A549 (cell line): ENCODE results near the gene PRKD3.

Experiments used
- CTCF ChIP-seq: fragments of >200 bp; sonication (Bioruptor Twin); formaldehyde crosslinking; IDR thresholded peaks from 3 replicates; pipeline ENCODE4 v1.5.1; 2016
- EHMT2 ChIP-seq: fragments of 200-600 bp; sonication (generic); IDR thresholded peaks from 2 replicates; pipeline ENCODE4 v1.6.1; 2016; ENCODE audit warnings: antibody characterized with exemption, low read depth, mild to moderate bottlenecking, moderate library complexity
- POLR2A ChIP-seq: IDR thresholded peaks from 2 replicates; pipeline ENCODE4 v1.6.1; 2012; ENCODE audit warnings: mild to moderate bottlenecking, low read length
- RAD21 ChIP-seq, 2 experiments: fragments of >200 bp in 1 of 2; sonication (Bioruptor Twin) in 1 of 2; formaldehyde crosslinking in 1 of 2; IDR thresholded peaks in 1 of 2; conservative IDR thresholded peaks in 1 of 2; 2 replicates in 1 of 2; 3 replicates in 1 of 2; pipeline ENCODE4 v1.6.1; 2012 to 2018; ENCODE audit warnings: inconsistent platforms in 1 of 2
- TF ChIP-seq, protein P1 (sequence below): fragments of 450-650 bp; IDR thresholded peaks from 2 replicates; pipeline ENCODE4 v1.6.1; 2014; ENCODE audit warnings: antibody characterized with exemption
- TF ChIP-seq, protein P2 (sequence below): IDR thresholded peaks from 2 replicates; pipeline ENCODE4 v1.6.1; 2012

DNA sequence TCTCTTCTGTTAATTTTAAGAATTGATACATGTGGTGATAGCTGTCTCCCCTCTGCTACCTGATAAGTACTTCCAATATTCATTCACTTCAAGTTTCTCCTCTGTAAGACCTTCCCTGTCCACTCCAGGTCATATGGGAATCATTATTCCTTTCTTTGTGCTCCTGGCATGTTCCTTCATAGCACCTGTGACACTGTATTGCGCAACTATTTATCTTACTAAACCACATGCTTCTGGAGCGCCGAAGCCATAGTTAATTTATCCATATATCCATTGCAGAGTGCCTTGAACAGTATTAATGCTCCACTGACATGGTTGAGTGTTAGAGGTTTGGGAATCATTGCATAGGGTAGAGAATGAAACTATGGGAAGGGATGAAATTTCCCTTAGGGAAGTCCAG is 7.9 kb upstream of the PRKD3 start:
- TF ChIP-seq CTCF (no peak), POLR2A (no peak), RAD21 (conservative IDR thresholded peaks at IDR 0.05 in 1 of 2, IDR thresholded peaks at IDR 0.05 in 1 of 2) (no peak), EHMT2 (no peak)
- TF ChIP-seq, protein P1, sequence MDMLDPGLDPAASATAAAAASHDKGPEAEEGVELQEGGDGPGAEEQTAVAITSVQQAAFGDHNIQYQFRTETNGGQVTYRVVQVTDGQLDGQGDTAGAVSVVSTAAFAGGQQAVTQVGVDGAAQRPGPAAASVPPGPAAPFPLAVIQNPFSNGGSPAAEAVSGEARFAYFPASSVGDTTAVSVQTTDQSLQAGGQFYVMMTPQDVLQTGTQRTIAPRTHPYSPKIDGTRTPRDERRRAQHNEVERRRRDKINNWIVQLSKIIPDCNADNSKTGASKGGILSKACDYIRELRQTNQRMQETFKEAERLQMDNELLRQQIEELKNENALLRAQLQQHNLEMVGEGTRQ: no peak
- TF ChIP-seq, protein P2, sequence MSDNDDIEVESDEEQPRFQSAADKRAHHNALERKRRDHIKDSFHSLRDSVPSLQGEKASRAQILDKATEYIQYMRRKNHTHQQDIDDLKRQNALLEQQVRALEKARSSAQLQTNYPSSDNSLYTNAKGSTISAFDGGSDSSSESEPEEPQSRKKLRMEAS: no peak
